HCEC 1CT (cell line): ENCODE measurements around the gene BIVM.

Experiments used
- DNase-seq: peaks from one replicate; pipeline ENCODE4 v3.0.0-alpha.2; 2017

The BIVM gene

DNA sequence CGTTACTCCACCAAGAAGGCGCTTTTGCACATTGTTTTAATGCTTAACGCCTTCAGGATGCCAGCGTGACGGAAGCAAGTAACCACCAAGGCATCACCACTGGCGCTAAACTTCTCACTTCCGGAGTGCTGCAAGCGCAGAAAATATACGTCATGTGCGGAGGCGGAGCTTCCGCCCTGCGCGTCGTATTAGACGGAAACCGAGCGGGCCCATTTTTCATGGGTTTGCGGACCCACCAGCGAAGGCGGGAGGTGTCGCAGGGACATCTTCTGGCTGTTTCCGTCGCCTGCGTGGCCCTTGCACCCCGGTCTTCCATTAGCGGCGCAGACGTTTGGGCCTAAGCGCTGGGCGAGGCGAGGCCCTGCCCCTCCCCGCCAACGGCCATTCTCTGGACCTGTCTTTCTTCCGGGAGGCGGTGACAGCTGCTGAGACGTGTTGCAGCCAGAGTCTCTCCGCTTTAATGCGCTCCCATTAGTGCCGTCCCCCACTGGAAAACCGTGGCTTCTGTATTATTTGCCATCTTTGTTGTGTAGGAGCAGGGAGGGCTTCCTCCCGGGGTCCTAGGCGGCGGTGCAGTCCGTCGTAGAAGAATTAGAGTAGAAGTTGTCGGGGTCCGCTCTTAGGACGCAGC lies 46.8 kb downstream of the BIVM start, which contains the start of gene ERCC5:
ERCC5 (plus strand) TSS at position 403 of the 631 bp plus-strand sequence. CDS start 235 bp downstream, outside the sequence.
- peak; percentile 95 for DNase-seq

DNA sequence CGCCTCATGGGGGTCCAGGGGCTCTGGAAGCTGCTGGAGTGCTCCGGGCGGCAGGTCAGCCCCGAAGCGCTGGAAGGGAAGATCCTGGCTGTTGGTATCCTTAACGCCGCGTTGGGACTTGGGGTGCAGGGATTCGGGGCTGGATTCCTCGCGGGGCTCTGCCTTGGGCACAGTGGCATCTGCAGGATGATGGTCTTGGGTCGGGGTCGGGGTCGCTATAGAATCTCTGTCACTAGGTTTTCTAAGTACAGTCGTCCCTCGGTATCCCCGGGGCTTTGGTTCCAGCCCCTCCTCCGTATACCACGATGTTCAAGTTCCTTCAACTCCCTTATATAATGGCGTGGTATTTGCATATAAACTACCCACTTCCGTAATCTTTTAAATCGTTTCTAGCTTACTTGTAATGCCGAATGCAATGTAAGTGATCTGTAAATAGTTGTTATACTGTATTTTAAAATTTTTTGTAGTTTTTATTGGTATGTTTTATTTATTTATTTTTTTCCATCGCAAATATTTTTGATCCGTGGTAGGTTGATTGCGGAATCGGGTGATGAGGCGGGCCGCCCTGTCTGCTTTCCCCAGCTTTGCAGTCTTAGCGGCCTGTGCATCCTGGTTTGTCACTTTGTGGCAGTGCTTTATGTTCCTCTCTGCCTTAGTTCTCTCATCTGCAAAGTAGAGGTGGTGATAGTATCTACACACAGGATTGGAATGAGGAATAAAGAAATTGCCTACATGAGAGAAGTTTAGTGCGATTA lies 47.5 kb downstream of the BIVM start:
- peak; percentile 48 for DNase-seq

DNA sequence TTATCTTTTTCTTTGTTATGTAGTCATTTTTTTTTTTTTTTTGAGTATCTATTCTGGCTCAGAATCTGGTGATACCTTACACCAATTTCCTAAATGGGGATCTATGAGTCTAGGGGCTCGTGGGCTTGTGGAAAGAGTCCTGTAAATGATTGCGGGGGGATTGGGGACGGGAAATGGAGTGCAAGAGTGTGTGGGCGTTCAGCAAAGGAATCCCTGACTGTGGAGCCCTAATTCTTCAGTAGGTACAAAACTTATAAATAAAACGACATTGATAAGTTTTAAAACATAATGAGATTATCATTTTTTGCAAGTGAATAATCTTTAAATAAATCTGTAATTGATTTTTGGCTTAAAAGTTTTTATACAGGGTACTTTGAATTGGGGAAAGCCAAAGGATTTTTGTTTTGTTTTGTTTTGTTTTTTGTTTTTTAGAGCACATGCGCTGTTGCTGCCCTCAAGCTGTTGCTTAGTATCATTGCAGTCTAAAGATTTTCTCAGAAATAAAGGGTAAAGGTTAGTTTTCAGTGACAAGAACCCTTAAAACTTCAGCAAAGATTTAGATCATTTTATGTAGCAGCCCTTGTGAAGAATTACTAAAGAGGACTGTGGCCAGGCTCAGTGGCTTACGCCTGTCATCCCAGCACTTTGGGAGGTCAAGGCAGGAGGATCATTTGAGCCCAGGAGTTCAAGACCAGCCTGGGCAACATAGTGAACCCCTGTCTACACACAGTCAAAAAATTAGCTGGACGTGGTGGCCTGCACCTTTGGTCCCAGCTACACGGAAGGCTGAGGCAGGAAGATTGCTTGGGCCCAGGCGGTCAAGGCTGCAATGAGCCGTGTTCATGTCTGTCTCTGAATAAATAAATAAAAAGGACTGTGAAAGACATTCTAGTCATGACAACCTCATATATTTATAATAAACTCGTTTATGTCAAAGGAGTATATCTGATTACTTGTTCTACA lies 48.6 kb downstream of the BIVM start:
- DNase-seq, result peak; percentile 59

DNA sequence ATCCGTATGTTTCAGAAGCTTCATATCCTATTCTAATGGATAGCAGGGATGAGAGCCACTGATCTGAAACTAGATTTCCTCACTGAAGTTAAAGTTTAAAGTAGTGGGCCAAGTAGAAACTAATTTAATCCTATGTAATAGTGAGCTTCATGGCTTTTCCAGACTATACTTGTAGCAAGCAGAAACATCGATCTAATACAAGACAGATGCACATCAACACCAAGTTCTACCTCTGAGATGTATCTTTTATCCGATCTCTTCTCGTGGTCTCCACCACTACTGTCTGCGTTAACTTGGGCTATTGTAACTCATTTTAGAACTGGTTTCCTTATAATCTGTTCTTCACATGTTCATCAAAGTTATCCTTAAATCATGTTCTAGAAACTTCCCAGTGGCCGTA lies 50.0 kb downstream of the BIVM start:
- DNase-seq, result no peak

DNA sequence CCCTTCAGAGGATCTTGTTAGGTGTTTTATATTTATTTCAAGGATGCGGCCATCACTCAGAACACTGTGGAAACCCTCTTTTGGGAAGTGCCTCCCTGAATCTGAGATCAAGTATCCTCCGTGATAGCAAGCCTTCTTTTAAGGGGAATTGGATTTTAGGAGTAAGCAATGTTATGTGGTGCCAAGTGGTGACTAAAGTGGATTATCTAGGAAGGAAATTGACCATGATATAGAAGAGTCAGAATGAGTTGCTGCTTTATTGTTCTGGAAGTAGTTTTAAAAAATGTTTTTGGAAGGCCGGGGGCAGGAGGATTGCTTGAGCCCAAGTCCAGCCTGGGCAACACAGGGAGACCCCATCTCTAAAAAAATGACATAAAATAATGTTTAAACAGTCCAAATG lies 53.6 kb downstream of the BIVM start:
- DNase-seq, result no peak

DNA sequence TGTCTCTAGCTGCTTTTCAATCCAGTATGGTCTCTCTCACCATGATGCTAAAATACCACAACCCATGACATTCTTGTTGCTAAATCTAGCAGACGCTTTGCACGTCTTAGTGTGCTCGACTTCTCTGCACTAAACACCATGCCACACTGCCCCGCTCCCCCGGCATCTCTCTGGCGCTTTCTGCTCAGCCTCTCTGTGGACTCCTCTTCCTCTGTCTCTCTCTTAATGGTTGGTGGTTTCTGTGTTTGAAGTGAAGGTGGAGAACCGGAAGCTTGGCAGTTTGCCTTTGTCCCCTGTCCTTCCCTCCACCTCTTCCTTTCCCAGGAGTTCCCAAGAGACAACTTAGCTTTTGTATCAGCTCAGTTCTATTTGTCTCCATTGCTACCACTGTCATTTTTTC lies 55.8 kb downstream of the BIVM start:
- DNase-seq, result no peak

DNA sequence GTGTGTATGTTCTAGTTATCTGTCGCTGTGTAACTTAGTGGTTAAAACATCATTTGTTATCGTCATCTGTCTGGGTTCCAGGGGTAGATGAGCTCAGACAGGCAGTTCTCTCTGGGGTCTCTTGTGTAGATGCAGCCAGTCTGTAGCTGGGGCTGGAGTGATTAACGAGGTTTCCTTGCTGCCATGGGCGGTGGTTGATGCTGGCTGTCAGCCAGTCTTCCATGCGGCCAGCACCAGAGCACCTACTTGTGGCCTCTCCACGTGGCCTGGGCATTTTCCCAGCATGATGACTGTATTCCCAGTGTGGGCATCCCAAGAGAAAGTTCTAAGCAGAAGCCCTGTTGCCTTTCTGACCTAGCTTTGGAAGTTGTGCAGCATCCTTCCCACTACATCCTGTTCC lies 57.6 kb downstream of the BIVM start:
- DNase-seq, result no peak

DNA sequence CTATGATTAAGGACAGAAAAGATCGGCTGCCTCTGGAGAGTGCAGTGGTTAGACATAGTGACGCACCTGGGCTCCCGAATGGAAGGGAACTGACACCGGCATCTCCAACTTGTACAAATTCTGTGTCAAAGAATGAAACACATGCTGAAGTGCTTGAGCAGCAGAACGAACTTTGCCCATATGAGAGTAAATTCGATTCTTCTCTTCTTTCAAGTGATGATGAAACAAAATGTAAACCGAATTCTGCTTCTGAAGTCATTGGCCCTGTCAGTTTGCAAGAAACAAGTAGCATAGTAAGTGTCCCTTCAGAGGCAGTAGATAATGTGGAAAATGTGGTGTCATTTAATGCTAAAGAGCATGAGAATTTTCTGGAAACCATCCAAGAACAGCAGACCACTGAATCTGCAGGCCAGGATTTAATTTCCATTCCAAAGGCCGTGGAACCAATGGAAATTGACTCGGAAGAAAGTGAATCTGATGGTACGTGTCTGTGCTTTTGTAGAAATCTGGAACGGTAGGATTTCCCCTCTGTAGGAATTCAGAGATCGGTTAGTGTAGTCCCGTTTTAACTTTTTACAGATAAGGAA lies 63.8 kb downstream of the BIVM start:
- DNase-seq, result no peak

DNA sequence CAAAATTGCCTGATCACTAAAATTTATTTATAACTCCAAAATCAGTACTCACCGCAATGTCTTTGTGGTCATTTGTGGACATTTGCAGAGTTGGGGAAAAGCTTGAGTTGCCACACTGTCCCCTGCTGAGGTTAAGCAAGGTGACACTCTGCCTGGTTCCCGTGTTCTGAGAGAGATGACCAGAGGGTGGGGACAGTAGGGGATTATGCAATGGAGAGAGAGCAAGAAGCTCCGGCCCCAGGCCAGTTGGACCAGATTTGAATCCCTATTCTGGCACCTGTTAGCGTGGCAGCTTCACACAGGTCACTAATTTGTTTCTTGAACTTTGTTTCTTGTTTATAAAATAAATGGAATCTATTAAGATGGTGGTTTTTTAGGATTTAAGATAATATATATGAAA lies 64.7 kb downstream of the BIVM start:
- DNase-seq, result no peak

DNA sequence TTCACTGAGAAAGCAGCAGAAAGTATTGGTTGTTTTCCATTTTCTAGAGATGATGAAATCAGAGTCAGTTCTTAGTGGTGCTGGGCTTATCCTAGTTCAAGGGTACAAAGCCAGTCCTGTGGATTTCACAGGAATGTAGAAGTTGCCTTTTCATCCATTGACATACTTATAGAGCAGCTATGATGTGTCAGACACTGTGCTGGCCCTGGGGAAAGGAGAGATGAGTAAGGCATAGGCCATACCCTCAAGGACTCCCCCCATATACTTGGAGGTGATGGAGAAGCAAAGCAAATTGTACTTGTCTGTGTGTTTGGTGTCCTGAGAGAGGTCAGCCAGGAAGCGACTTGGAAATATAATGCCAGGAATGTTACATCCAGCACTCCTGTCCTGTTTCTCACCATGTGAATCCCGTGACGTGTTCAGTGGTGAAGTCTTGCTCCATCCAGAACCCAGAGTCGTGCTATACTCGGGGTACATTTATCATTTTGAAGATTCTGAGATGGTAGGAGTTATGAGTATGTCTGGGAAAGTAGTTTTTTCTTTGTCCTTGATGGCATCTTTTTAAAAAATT lies 69.5 kb downstream of the BIVM start:
- DNase-seq, result no peak

DNA sequence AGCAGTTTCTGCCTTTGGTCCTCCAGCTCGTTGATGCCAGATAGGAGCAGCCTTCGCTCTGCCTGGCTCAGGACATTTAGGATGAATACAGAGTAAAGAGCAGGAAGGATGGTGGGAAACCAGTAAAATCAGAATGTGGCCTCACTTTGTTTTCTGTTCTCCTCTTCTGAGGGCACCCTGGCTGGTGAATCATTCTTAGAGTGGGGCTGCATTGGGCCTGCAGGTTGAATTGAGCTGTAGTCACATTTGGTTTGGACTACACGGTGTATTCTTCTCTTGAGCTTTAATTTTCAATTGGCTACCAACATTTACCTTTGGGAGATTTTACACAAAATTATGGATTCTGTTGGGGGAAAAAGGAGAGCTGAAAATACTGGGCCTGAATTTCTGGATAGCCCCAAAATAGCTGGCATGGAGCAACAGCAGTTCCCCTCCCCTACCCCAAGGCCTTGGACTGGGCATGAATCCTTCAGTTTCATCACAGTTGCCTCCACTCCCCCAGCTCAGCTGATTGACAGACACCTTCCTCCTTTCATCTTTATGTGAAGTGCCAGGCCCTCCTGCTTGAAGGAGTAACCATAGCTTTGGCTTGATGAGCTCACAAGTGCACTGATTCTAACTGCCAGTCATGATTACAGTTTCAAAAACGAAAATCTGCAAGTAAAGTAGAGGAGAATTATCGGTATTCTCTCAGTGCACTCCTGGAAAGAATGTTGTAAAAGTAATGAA lies 71.2 kb downstream of the BIVM start:
- DNase-seq, result no peak

DNA sequence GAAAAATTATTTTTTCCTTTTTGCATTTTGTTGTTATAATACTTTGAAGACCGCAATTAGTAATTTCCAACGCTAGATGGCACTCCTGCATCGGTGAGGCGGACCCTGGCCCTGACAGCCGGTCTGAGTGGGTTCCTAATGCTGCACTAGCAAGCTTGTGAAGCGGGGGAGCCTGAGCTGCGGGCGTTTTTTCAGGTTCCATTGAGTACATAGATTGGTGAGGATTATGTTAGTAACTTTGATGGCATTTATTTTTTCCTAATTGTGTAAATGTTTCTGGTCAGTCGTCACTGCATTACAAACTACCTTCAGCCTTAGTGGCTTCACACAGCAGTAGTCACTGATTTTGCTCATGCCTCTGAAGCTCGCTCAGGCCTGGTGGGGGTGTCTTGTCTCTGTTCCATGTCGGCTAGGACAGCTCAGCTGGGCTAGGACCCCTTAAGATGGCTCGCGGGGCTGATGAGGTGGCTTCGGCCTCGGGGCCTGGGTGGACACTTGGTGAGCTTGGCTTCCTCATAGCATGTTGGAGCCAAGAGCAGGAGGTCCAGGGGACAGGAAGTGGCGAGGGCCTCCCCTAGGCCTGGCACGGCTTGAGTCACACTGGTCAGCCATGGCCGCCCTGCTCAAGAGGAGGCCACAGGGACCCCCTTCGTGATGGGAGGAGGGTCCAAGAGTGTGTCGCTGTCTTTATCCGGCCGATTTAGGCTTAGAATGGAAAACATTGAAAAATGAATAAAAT lies 71.9 kb downstream of the BIVM start:
- peak; percentile 47 for DNase-seq

DNA sequence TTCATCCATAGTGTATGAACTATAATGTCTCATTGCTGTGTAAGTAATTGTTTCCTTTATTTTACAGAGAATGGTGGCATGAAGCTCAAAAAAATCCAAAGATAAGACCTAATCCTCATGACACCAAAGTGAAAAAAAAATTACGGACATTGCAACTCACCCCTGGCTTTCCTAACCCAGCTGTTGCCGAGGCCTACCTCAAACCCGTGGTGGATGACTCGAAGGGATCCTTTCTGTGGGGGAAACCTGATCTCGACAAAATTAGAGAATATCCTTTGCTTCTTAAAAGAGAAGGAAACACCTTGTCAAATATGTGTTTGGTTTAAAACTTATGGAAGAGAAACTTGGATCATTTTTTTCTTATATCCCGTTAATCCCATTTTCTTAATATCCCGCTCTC lies 73.2 kb downstream of the BIVM start:
- no peak for DNase-seq

DNA sequence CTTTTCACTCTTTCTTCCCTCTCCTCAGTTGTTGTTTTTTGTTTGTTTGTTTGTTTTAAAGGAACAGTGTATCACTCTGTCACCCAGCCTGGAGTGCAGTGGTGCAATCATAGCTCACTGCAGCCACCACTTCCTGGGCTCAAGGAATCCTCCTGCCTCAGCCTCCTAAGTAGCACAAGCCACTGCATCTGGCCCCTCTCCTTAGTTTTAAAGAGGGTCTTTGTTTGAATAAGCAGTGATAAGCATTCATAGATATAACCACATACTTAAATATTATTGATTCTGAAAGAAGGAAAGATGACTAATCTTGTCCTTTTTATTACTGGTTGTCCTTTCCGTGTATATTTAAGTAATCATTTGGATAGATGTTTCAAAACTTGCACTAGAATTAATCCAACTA lies 73.6 kb downstream of the BIVM start:
- no peak for DNase-seq

DNA sequence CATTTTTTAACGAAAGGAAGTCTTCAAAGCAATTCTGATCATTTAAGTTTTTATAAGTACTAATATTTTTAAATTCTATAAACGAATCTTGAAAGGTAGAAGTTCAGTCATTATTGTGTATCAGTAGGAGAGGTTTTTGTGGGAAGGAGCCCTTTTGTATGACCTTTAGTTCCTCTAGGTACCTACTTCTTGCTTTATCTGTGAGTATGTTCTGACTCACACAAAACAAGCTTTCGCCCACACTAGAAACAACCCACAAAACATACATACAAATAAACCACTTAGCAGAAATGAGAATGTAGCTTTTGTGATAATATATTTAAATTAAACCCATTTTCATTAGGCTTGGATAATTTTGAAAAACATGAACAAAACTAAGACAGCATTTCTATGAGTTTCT lies 74.7 kb downstream of the BIVM start:
- DNase-seq, result peak; percentile 46

DNA sequence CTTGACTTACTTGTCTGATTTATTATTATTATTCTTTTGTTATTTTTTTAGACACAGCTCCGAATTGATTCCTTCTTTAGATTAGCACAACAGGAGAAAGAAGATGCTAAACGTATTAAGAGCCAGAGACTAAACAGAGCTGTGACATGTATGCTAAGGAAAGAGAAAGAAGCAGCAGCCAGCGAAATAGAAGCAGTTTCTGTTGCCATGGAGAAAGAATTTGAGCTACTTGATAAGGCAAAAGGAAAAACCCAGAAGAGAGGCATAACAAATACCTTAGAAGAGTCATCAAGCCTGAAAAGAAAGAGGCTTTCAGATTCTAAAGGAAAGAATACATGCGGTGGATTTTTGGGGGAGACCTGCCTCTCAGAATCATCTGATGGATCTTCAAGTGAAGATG lies 76.3 kb downstream of the BIVM start:
- no peak for DNase-seq

DNA sequence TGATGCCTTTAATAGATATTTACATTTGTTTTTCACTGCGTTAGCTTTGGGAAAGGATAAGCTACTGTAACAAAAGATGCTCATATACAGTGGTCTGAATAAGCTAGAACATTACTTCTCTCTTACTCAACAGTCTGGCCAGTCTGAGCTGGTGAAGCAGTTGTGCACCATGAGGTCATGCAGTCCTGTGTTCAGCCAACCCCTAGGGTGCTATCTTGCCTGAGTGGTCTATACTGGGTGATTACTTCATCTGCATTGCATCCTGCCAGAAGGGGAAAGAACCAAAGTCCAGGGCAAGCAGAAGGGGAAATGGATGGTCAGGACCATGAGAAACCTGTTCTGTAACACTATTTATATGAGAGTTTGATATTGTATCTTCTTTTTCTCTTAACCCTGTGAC lies 78.4 kb downstream of the BIVM start:
- peak; percentile 5 for DNase-seq

DNA sequence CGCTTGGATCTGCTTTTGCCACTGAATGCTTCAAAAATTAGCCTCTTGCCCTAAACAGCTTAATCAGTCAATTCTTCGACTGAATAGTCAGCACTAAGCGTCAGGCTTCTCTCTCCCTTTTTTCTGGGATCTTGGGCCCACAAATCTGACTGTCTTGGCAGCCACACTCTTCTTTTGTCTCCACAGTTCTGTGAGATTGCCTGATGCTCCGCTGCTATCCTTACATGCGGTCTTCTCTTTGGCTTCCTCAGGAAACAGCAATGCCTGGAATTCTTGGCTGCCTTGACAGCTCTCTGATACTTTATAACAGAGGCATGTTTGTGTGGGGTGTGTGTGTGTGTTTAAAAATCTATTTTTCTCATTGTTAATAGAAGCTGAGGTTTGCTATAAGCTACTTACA lies 79.6 kb downstream of the BIVM start:
- DNase-seq, result no peak

DNA sequence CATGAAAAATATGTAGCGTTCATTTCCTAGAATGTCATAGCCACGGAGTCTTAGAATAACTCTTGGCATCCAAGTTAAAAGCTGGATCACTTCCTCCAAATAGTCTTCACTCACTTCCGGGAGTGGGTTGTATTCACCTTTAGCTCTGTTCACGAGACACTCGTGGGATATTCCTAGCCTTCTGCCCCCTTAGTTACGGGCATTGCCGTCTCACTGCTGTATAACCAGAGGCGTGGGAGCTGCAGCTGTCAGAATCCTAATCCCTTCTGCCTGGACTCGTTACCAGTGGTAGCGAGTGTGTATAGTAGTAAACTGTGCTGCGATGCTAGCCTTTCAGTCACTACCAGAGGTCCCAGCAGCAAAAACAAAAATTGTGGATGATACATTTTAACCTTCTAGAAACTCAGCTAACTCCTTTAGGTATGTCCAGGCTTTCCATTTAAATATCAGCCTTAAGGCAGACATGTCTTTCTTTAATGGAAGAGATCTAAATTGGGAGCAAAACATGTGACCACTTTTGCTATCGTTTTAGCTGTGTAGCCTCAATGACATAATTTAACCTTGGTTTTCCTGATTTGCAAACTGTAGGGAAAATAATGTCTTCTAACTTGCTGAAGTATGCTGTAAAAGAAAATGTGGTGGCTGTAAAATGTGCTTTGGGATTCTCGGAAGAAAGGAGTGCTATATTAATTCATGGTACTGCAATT lies 81.0 kb downstream of the BIVM start:
- no peak for DNase-seq

DNA sequence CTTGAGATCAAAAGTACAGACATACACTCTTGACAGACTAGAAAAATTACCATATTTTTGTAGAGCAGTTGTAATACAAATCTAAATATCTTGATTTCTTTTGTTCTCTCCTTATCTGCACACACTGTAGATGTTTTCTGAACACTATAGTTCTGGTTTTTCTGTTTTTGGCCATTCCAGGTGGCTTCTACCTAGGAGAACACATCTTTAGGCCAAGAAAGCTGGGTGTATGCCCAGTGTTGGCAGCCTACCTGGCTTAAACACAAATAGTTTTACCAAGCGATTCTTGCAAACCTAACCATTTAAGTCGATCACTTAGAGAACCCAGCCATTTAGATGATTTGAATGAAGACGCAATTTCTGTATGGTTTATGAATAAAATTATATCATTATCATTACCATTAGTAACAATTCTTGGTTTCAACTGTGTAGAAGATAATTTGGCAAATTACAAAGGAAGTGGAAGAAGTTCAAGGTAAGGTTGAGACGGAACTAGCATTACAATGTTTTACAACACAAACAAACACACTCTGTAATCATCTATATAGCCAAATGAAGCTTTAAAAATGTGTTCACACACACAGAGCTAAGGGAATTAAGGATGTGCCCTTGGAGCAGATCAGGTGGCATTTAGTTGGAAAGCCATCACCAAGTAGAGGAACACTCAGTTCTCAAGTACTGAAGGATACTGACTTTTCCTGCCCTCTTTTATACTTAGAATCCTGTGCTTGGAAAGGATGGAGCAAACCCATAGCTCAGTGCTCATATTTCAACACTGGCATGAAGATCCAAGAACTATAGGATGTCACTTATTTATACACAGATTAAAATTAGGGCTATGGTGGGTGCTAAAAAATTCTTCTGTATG lies 83.1 kb downstream of the BIVM start:
- DNase-seq, result no peak
